GM21360 (cell line): ENCODE measurements around the gene CEP104.
"Not testable (repeated sequence)": the region's sequence is repeated elsewhere in the genome, so short reads cannot be mapped to it uniquely, and the experiment has no call there.

Experiments used
- ATAC-seq: cut with Tn5 transposase; IDR thresholded peaks from one replicate; pipeline ENCODE4 v1.9.1; 2021; ENCODE audit warnings: mild to moderate bottlenecking, moderate library complexity; ENCODE audit not compliant: unreplicated experiment

The CEP104 gene

DNA sequence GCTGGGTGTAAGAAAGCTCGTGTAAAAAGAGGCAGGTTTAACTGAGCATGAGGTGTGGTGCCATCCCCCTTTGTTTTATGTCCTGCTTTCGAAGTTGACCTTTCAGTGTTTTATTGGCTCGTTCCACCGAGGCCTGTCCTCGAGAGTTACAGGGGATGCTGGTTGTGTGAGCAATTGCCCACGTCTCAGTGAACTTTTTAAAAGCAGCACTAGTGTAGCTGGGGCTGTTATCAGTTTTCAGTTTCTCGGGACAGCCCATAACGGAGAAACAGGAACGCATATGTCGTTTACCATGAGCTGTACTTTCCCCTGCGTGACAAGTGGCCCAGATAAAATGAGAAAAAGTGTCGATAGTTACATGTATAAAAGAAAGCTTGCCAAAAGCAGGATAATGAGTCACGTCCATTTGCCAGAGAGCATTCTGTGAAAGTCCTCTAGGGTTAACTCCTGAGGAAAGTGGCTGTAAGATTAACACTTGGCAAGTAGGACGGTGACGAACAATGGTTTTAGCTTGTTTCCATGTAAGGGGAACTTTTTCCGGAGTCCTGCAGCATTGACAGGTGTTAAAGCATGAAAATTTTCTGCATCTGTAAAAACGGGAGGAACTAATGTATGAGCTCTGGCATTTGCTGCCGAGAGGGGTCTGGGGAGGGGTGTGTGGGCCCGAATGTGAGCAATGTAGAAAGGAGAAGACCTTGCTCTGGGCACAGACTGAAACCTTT lies 52.9 kb downstream of the CEP104 start:
- ATAC-seq = no peak

DNA sequence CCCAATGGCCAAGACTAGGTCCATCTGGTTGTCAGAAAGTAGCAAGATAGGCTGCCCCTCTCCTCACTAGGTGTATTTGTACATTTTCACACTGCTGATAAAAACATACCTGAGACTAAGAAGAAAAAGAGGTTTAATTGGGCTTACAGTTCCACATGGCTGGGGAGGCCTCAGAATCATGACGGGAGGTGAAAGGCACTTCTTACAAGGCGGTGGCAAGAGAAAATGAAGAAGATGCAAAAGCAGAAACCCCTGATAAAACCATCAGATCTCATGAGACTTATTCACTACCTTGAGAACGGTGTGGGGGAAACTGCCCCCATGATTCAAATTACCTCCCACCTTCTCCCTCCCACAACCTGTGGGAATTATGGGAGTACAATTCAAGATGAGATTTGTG lies 56.2 kb downstream of the CEP104 start:
- not testable (repeated sequence) for ATAC-seq

DNA sequence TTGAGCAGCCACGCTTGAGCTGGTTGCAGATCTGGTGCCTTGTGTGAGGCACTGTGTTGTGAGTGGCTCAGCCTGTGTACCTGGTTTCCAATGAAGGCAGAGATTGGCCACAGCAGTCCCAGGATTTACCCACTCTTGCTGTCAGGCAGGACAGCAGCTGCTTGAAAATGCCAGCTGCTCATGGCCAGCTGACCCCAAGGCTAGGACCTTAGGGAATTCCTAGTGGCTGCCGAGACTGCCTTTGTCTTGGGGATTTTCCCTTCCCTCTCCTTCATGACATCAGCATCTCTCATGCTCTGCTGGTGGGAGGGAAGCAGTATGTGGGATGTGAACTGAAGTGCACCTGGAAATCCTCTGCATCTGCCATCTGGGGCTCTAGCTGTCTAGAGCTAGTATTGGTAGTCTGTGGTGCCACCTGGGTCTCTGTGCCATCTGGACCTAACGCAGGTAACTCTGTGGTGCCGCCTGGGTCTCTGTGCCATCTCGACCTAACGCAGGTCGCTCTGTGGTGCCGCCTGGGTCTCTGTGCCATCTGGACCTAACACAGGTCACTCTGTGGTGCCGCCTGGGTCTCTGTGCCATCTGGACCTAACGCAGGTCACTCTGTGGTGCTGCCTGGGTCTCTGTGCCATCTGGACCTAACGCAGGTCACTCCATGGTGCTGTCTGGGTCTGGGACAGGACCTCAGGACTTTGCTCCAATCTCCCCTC lies 56.9 kb downstream of the CEP104 start:
- no peak for ATAC-seq

DNA sequence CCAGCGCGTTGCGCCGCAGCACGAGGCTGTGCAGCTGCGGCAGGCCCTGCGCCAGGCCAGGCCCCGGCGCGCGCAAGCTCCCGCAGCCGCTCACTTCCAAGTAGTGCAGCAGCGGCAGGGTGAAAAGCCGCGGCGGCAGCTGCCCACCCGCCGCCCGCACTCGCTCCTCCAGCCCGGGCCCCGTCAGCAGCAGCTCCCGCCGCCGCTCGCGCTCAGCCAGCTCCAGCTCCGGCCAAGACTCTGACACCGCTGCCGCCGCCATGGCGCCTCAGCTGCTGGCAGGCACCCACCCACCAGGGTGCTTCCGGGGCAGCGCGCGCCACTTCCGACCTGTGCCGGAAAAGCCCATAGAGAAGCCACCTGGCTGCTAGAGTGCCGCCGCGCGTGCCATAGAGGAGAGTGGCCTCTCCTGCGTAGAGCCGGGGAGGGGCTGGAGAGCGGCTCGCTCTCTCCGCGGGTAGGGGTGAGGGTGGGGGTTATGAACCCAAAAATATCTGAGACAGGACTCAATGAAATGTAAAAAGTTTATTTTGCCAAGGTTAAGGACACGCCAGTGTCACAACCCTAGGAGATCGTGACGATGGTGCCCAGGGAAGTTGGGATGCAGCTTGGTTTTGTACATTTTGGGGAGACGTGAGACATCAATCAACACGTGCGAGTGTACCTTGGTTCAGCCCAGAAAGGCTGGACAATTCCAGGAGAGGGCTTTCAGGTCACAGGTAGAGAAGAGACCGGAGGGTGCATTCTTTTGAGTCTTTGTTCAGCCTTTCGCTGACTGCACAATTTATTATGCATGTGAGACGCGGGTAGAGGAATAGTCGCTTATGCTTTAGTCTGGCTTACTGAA lies 60.6 kb downstream of the CEP104 start, which contains the start of gene LRRC47:
Gene LRRC47 (minus strand): TSS at position 284 of the 847 bp plus-strand sequence. CDS start 22 bp downstream, at position 262.
- peak; percentile 99 for ATAC-seq

DNA sequence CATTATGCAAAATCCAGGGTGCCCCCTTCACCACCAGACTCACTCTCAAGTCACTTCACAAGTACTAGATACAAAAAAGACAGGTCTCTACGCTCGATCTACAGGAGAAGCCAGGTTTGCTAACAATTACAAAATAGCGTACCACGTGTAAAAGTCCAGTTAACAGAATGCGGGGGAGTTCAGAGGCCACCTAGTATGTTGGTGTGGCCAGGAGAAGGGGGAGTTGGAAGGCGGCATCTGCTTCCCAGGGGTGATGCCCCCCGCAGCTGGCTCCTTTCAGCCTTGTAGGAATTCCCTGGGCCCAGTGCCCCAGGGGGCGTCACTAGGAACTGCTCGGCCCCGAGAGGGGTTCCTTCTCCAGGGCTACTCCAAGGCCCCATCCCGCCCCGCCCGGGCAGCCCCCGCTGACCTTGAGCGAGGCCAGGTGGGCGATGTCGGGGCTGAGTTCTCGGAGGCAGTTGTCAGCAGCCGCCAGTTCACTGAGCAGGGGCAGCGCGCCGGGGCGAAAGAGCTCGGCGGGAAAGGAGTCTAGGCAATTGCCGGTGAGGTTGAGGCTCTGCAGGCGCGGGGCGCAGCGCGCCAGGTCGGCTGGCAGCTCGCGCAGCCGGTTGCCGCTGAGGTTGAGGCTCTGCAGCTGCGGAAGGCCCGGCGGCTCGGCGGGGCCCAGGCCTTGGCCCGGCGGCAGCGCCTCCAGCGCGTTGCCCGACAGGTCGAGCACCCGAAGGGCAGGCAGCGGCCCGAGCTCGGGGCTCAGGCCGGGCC lies 61.4 kb downstream of the CEP104 start:
- ATAC-seq = no peak

DNA sequence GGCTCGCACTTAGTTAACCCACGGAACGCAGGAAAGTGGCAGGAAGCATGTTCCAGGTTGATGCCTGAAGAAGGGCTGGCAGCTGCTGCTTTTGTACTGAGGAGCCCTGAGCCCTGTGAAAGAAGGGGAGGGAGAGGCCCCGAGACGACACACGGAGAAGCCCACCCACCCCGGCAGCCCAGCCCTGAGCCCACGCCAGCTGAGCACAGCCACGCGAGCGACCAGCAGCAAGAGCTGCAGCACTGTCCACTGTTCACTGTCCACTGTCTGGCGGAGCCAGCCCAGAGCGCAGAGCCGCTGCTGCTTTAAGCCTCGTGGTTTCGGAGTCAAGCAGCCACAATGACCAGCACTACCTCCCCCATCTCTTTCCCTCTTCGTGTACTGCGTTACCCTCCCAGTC lies 66.1 kb downstream of the CEP104 start:
- ATAC-seq = no peak

DNA sequence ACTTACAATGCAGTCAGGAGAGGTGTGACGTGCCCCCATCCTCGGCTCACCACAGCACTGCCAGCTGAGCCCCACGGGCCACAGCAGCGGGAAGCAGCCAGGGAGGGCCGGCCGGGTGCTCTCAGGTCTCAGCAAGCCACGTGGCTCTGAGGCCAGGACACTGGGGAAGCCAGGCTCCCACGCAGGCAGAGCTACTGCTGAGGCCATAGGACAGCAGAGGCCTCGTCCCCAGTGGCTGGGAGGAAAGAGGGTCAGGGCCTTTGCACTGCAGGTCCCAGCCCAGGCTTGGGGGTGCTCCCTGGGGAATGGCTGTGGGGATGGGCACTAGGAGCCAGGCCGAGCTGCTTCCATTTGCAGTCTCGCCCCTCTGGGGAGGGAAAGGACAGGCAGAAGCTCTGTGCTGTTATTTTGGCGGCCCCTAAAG lies 66.5 kb downstream of the CEP104 start:
- ATAC-seq = no peak

DNA sequence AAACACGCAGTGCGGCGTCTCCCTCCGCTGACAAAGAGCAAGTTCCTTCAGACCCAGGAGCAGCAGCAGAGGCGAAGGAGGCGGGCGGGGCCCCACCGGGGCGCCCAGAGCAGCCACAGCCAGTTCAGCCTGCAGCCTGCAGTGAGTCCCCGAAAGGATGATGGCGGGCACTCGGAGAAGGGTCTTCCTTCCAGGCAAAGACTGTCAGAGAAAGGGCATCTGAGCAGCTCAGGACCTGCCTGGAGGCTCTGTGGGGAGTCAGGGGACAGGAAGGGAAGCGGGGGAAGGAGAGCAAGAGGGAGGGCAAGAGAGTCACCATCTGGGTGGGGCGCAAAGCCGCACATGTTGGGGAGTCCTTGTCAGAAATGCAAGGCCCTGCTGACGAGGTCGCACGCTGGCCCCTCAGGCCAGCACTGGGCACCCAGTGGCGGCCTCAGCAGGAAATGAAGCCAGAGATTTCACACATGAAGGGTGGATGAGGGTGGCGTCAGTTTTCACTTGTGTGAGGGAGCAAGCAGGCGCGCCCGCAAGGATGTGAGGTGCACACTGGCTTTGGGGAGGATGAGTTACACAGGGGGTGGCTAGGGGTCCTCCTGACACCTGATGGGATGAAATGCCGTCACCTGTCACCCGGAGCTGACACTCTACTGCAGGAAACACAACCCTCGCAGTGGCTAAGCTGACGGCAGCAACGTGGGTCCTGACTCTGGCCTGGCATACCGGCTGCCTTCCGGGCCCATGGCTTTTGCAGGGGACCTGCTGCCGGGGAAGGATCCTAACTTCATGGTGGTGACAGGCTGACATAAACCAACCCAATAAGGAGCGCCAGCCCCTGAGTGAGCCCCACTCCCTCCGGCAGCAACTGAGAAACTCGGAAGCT lies 67.3 kb downstream of the CEP104 start:
- ATAC-seq = no peak

DNA sequence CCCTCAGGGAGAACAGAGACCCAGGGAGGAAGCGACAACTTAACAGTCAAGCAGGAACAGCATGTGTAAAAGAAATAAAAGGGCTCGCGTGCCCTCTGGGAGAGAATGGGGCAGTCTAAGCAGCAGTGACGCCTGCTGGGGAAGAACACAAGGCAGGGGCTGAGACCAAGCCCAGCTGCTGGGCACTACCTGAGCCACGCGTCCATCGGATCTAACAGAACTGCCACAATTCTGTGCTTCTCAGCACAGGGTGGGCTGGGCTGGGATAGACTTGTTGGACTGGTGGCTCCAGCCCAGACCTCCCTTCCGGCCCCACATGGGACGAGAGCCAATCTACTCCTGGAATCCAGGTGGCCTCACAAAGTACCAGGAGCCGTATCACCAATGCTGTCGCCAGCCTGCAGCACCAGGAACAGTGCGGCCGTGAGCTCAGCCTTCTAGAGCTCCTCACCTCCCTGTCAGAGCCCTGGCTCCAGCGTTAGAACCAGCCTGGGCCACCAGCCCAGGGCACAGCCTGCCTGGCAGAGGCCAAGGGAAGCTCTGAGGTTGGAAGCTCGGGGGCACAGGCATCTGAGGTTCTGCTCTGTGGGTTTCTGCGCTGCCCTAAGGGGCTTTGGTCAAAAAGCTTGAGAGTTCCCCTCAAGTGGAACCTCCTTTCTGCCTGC lies 68.1 kb downstream of the CEP104 start:
- ATAC-seq = no peak

DNA sequence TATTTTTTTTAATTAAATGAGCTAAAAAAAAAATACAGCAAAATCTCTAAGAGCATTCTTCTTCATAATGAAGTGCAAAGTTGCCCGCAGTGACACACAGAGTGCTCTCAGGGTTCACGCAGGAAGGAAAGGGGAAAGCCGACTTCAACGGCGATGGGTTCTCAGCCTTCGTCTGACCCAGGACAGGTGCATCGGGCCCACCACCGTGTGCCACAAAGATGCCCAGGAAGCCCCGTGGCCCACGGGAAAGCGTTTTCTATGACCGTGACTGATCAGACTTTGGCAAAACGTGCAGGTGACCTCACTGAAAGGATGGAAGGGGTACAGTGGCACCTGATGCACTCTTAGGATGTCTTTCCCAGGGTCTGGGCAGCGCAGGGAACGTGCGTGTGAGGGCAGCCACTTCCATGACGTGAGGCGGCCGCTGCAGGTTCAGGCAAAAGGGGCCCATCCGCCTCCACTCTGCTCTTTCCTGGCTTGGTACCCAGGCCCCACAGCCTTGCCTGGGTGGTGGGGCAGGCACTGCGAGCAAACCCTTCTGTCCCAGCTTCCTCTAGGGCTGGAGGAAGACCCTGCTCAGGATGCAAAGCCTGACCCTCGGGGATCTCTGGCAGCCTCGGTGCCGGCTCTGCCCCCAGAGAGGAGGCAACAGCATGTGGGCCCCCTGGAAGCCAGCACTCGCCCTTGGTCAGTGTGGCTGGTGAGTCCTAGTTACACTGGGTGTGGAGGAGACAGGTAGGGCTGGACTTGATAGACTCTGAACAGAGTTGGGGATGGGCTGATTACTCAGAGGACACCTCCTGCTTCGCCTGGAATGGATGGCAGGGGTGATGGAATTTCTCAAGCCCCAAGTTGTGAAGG lies 69.0 kb downstream of the CEP104 start:
- no peak for ATAC-seq

DNA sequence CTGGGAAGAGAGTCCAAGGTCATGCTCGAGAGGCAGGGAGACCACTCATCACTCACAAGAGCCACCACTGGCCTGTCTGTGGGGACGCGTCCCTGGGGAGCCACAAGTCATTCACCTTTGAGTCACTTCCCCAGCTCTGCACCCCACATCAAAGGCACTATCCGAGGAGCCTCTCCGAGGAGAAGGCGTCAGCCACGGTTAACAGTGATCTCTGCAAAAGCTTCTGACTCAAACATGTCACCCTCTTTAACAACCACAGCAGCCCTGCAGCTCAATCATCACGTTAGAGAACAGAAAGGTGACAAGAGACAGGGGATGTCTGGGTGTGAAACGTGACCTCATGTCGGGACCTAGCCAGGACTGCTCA lies 69.7 kb downstream of the CEP104 start:
- ATAC-seq = no peak

DNA sequence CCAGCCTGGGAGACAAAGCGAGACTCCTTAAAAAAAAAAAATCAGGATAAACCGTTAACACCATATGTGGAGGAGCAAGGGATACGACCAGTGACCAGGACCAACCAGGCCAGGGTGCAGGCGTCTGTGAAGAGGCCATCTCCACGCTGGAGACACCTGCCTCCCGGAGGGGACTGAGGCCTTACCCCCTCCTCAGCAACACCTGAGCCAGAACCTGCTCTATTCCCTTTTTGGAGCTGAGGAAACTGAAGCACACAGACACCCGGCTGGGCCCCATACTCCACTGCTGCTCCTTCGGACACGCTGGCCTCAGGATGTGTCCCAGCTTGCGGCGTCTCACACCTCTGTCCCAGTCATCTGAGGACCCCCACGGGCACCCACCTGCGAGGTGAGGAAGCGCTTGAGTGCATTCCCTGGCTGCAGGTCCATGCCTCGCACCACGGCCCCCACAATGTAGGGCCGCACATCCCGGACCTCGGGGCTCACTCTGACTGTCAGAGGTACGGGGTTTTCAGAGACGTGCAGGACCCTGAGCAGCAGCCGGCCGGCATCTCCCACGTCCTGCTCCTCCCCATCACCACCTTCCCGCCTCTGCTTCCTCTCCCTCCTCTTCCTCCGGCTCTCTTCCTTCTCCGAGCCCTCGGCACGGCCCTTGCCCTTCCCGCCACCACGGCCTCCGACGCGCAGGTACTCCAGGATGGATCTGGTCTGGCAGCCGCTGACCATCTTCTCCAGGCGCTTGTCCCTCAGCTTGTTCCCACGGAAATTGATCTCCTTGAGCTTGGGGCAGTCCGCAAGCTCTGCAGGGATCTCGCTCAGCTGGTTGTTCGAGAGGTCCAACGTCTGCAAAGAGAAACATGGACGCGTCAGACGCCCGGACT lies 70.3 kb downstream of the CEP104 start:
- ATAC-seq = no peak

DNA sequence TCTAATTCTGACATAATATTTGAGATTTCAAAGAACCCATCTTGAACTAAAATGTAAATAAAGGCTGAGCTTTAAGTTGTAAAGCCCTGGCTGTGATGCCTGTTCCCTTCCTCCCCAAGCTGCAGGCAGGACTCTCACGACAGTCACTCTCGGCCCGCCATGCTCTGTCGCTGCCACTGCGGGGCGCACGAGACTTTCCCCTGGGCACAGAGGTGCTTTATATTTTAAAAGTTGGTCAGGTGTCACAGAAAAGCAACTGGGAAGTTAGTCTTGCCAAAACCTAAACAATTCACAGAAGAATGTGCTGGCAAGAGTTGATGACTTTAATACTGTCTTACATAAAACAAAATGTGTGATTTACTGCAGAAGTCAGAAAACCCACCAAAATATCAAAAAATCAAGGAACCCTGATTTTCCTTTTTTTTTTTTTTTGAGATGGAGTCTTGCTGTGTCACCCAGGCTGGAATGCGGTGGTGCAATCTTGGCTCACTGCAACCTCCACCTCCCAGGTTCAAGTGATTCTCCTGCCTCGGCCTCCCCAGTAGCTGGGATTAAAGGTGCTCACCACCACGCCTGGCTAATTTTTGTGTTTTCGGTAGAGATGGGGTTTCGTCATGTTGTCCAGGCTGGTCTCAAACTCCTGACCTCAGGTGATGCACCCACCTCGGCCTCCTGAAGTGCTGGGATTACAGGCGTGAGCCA lies 71.4 kb downstream of the CEP104 start:
- no peak for ATAC-seq

DNA sequence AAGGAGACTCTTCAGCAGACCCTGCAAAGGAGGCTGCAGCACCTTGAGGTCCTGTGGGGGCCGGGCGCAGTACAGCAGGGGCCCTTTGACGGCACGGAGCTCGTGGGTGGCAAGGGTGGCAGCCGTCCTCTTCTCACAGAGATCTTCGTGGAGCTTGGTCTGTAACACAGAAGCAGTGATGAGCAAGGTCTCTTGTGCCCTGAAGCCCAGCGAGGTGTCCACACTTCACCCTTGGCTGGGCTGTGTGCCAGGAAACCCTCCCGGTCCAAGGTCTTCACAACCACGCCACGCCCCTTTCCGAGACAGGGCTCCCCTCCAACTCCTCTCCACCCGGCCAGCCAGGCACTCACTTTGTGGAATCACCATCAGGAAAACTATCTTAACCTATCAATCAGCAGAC lies 72.0 kb downstream of the CEP104 start:
- no peak for ATAC-seq

DNA sequence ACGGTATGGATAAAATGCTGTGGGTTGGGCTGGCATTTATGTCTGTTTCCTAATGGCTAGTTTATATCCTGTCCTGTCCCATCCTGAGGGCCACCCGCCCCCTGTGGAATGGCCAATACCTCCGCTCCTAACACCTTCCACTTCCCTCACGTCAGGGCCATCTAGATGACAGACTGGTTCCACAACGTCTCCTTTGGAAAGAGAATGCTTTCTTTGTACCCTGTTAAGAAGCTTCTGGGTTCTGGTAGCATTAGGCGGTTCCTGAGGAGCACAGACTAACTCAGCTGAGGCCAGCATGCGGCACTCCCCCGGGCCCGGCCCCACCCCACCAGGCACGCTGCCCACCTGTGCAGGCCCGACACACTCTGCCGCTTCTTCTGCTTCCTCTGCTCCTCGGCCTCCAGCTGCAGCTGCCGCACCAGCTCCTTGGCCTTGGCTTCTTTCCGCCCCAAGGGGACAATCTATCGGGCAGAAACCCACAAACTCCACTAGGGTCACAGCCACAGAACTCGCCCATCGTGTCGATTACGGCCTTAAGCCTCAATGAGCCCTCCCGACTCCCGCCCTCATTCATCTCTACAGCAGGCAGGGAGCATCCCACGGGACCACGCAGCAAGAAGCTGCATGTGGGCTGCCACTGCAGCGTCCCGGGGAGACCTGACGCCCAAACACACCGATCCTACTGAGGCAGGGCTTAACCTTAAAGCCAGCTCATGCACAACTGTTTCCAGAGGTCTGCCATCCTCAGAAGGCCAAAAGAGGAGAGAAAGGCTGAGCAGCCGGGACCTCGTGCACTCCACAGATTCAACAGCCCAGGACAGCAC lies 73.1 kb downstream of the CEP104 start:
- ATAC-seq = no peak

DNA sequence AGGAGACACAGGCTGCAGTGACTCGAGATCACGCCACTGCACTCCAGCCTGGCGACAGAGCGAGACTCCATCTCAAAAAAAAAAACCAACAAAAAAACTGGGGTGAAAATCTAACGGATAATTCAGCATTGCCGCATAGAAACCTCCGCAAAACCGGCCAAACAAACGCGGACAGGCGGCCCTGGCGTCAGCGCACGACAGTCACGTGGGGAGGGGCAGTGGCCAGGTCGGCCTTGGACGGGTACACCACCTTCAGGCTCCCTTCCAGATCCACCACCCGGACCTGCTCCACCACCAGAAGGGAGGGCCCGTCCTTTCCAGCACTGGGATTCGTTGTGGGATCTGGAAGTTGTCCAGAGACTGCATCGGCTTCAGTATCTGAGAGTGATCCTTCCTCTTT lies 76.1 kb downstream of the CEP104 start:
- ATAC-seq = no peak
